H1 (cell line): ENCODE data around the gene CES4A. TPM values are rescaled to one million over a fixed set of nuclear protein-coding genes. Genes with fewer than 3 reads are reported as not detected.

Source experiments
- CTBP2 ChIP-seq: IDR thresholded peaks from 2 replicates; pipeline ENCODE4 v1.7.0; 2011; ENCODE audit warnings: borderline replicate concordance, mild to moderate bottlenecking, moderate library complexity, mixed read lengths, low read length; ENCODE audit not compliant: insufficient read depth, insufficient read length
- JUND ChIP-seq: IDR thresholded peaks from 2 replicates; pipeline ENCODE4 v1.6.1; 2011; ENCODE audit warnings: mild to moderate bottlenecking, improper control_type of control experiment, low read length
- polyA plus RNA-seq, 7 experiments: library from polyadenylated mRNA; depleted of rRNA in 3 of 7; stranded (reverse) in 5 of 7; unstranded in 2 of 7; fragments of >200 nt in 5 of 7; fragments of 200-250 nt in 2 of 7; gene quantifications; 1 replicate in 5 of 7; 2 replicates in 1 of 7; 4 replicates in 1 of 7; pipeline versions ENCODE4 v1.2.1 to v1.2.3, GENCODE V29; 2011 to 2013; ENCODE audit warnings: missing spikeins in 2 of 7, mixed read lengths in 2 of 7
- total RNA-seq: library from RNA; stranded (reverse); fragmentation: NEBNext Ultra II Directional; extraction: Animal tissue kit (Norgen Biotek cat#: 25700); gene quantifications from 2 replicates; pipeline ENCODE4 v1.2.1, GENCODE V29; 2021
- TF ChIP-seq, protein P1 (sequence below): IDR thresholded peaks from 2 replicates; pipeline ENCODE4 v1.6.1; 2012; ENCODE audit warnings: low read length, inconsistent platforms

The CES4A gene
- total and polyA plus RNA-seq, 2 of the 8 experiments (the other 6 are each of a cell fraction or from before 2014, with no cell fraction given), result 0.93 to 1.5 TPM

DNA sequence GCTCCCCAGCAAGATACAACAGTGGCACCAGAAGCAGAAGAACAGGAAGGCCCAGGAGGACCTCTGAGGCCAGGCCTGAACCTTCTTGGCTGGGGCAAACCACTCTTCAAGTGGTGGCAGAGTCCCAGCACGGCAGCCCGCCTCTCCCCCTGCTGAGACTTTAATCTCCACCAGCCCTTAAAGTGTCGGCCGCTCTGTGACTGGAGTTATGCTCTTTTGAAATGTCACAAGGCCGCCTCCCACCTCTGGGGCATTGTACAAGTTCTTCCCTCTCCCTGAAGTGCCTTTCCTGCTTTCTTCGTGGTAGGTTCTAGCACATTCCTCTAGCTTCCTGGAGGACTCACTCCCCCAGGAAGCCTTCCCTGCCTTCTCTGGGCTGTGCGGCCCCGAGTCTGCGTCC, 15.4 kb upstream of the CES4A start (continued):
- no peak for TF ChIP-seq JUND
- TF ChIP-seq, protein P1, sequence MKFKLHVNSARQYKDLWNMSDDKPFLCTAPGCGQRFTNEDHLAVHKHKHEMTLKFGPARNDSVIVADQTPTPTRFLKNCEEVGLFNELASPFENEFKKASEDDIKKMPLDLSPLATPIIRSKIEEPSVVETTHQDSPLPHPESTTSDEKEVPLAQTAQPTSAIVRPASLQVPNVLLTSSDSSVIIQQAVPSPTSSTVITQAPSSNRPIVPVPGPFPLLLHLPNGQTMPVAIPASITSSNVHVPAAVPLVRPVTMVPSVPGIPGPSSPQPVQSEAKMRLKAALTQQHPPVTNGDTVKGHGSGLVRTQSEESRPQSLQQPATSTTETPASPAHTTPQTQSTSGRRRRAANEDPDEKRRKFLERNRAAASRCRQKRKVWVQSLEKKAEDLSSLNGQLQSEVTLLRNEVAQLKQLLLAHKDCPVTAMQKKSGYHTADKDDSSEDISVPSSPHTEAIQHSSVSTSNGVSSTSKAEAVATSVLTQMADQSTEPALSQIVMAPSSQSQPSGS, result no peak
- no peak for TF ChIP-seq CTBP2
- TF ChIP-seq, all 59 proteins: peak for 0
